Measurements from ENCODE around the gene CIB2. TPM values are rescaled to one million over a fixed set of nuclear protein-coding genes. Genes with fewer than 3 reads are reported as not detected.

The CIB2 gene
- polyA plus RNA-seq, 3 donors = 2.2 to 9.4 (median 3.0) TPM

DNA sequence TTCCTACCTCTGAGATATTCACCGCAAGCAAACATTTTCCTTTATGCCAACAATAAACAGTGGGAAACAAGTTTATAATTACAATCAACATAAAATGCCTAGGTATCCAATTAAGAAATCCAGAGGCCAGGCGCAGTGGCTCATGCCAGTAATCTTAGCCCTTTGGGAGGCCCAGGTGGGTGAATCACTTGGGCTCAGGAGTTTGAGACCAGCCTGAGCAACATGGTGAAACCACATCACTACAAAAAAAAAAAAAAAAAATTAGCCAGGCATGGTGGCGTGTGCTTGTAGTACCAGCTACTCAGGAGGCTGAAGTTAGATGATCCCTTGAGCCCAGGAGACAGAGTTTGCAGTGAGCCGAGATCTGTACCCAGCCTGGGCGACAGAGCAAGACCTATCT is 71.0 kb downstream of the CIB2 start:
- H3K27ac ChIP-seq (ENCODE audit: low read depth, low read length) = no peak overlapping the region
- 94 to 98% (median 95%) methylated on average over 5 of the region's 5 CpGs for WGBS, 3 donors

DNA sequence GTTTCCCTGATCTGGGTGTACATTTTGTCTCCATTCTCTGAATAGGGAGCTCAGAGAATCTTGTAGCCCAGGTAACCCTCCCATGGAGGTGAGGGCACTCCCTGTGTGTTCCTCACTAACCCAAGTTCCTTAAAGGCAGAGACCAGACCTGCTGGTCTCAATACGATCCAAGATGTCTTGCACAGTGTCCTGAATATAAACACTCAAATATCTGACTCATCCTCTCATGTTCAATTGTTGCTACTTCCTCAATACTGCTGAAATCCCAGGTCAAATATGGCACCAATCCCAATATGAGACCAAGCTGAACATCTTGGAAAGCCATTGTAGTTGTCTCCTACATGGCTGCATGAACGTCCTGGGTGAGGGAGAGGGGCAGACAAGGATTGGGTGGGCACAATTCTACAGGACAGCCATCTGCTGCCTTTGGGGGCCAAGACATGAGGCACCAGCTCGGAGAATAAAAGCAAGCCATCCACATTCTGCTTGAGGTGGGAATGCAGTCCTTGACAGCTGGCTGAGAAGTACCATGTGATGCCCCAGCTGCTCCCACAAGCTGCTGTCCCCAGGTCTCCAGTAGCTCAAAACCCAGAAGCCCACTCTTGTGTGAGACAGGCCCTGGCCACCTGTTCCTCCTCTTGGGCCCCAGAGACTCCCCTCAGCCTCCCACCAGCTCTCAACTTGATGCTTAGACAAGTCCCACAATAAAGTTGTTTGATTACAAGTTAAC is 72.0 kb downstream of the CIB2 start:
- WGBS, 3 donors = 71 to 92% (median 75%) methylated on average over 3 of the region's 3 CpGs

DNA sequence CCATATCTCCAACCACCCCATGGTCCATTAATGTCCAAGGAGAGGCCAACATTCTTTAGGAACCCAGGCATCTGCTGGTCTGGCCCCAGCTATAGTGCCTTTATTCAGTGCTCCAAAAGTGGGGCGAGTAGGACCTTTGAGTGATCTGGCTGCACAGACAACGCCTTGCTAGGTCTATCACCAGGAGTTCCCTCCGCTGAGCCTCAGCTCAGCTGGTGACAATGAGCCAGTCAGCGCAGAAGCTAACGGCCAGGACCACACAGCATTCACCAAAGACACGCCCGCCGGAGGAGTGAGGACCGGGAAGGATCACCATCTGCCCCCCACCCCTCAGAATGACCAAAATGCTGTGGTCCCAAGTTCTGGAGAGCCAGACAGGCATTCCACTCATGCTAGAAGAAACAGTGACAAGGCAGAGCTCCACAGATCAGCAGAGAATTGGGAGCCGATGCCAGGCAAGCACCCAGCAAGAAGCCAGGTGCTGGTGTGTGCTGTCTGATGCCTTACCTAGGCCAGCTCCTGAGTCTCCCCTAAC is 72.8 kb downstream of the CIB2 start:
- no peak overlapping the region for H3K27ac ChIP-seq (ENCODE audit: low read depth, low read length)
- WGBS, 3 donors = 89 to 93% (median 91%) methylated on average over 10 of the region's 10 CpGs

More for the DNA sequence above, 72.0 kb downstream of the CIB2 start:
- H3K27ac ChIP-seq (ENCODE audit: low read depth, low read length) = no peak overlapping the region

GRCh38 chr15:78057803-78058202 is 73.4 kb downstream of the CIB2 start:
- WGBS, 3 donors = 74 to 89% (median 82%) methylated on average over 5 of the region's 5 CpGs
- no peak overlapping the region for H3K27ac ChIP-seq (ENCODE audit: low read depth, low read length)

GRCh38 chr15:78056714-78057269 is 74.5 kb downstream of the CIB2 start:
- H3K27ac ChIP-seq (ENCODE audit: low read depth, low read length) = no peak overlapping the region
- WGBS, 3 donors = 16 to 32% (median 17%) methylated on average over 2 of the region's 2 CpGs

DNA sequence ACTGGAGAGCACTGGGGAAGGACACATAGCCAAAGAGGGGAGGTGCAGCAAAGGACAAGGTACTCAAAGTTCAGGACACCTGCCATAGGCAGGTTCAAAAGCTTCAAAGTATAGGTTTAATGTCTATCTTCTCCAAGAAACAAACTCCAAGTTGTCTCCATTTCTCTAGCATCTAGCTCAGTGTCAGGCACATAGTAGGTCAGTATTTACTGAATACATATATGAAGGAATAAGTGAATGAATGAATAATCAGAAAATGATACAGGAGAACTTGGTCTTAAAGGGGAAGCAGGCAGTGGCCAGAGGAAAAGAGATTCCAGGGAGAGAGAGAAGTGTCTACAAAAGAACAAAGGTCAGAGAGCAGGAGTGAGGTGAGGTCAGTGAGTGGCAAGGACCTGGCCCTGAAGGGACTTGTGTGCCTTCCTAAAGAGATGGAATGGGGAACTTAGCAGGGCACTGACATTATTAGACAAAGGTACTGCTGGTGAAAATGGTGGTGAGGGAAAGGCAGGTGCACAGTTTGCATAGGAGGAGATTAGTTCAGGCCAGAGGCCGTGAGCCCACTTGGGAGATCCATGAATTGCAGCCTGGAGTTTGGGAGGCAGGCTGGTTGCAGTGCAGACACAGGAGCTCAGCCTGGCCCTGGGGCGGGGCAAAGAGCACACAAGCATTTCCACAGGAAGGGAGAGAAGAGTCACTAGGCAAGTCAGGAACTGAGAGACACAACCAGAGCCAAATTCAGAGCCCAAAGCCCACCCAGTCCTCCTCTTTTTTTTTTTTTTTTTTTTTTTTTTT is 75.1 kb downstream of the CIB2 start:
- WGBS, 3 donors = 17 to 31% (median 19%) methylated on average over 2 of the region's 2 CpGs
- H3K27ac ChIP-seq (ENCODE audit: low read depth, low read length) = no peak overlapping the region

GRCh38 chr15:78054966-78055365 is 76.3 kb downstream of the CIB2 start:
- H3K27ac ChIP-seq (ENCODE audit: low read depth, low read length) = no peak overlapping the region
- 57 to 70% (median 61%) methylated on average over 1 of the region's 1 CpG for WGBS, 3 donors

Other genes starting within 250 kb of the CIB2 start
- 10 to 100 TPM; 19.0 to 47.3 (median 24.4) TPM for gene TBC1D2B, start 53.7 kb downstream of the CIB2 start, polyA plus RNA-seq
- under 1 TPM in 1 of 3 donors, not detected in 2; 0.02 TPM for gene SH2D7, start 38.9 kb downstream of the CIB2 start, polyA plus RNA-seq
- 10 to 100 TPM; 13.9 to 50.6 (median 34.4) TPM for gene IDH3A, start 17.9 kb upstream of the CIB2 start, polyA plus RNA-seq
- under 1 TPM; 0.09 to 0.27 (median 0.11) TPM for gene ACSBG1, start 103.1 kb upstream of the CIB2 start, polyA plus RNA-seq
- gene DNAJA4, start 133.1 kb upstream of the CIB2 start, polyA plus RNA-seq = 10 to 100 TPM in 1 of 3 donors, 1 to 10 TPM in 2; 8.6 to 38.5 (median 9.4) TPM
- gene SKIC8, start 168.2 kb upstream of the CIB2 start, polyA plus RNA-seq = 10 to 100 TPM; 29.0 to 58.3 (median 55.7) TPM
- under 1 TPM in 1 of 3 donors, not detected in 2; 0.82 TPM for gene CRABP1, start 208.9 kb upstream of the CIB2 start, polyA plus RNA-seq

Data from adipose tissue (tissue), 3 donors.